ENCODE measurements around the gene ADO.
A peak's percentile ranks its signal among the peaks of the same experiment; 100 is the strongest.

Gene ADO

DNA sequence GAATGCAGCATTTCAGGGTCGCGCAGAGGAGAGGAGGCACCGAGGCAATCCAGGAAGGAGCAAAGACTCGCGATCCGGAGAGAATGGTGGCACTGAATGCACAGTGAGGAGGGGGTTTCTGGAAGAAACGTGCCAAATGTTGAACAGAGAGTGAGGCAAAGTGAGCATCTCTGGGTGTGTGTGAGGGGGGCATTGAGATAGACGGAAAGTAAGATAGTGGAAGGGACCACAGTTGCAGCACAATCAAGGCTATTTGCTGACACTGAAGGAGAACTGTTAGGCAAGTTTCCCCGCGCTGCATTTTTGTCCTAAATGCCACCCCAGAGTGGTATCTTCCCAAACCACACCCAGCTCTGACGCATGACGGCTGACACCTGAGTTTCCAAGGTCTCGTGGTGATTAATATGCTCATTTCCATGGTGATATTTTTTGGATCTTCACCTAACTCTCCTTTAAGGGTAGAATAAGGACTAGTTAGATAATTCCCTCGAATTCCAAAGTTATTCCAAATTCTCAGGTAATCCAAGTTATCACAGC, 14.4 kb upstream of the ADO start:
- DNase-seq, result no peak

DNA sequence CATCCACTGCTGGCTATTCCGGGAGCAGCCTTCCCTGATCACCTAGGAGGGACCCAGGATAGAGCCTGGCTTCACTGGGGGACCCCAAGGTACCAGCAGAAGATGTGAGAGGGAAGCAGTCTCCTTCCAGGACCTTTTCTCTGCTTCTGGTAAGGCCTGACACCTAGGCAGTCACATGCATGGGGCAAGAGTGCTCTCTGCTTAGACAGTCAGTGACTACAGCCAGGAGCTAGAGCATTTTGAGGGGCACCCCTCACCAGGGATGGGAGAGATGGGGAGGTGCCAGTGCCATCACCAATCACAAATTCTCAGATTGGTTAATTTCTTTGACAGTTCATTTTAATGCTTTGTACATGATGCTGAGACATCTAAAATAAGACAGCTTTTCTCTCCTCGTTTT, 13.9 kb upstream of the ADO start:
- no peak for DNase-seq

DNA sequence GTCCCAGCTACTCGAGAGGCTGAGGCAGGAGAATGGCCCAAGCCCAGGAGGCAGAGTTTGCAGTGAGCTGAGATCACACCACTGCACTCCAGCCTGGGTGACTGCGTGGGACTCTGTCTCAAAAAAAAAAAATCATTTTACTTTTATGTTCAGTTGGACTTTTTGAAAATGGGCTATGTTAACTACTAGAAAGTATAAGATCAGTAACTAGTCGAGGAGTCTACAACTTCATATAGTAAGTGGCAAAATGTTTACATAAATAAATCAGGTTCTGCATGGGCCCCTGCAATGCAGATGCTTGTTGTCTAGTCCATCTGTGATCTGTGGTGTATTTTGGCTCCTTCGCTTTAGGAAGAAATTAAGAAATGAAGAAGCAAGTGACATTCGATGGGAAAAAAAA, 12.3 kb upstream of the ADO start:
- no peak for DNase-seq

DNA sequence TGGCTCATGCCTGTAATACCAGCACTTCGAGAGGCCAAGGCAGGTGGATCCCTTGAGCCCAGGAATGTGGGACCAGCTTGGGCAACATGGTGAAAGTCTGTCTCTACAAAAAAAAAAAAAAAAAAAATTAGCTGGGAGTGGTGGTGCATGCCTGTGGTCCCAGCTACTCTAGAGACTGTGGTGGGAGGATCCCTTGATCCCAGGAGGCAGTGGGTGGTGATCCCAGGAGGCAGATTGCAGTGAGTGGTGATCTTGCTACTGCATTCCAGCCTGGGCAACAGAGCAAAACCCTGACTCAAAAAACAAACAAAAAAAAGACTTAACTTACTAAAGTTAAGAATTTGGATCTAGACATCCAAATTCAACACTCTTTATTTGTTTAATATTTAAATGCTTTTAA, 10.2 kb upstream of the ADO start:
- no peak for DNase-seq

DNA sequence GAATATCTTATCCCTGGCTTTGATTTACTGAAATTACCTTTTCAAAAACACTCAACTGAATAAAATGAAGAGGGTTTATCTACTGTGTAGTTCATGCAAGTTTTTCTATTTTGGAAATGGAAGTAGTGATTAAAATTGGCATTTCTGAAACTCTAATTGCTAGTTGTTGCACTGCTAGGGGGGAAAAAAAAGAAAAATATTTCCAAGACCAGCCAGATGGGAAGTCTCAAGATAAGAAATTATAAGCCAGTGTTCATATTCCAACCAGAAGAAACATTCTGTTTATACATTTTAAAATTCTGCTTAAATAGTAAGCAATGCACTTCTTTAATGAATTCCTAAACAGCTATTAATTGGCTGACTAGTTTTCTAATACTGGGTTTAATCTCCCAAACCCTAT, 9.4 kb upstream of the ADO start:
- no peak for DNase-seq

DNA sequence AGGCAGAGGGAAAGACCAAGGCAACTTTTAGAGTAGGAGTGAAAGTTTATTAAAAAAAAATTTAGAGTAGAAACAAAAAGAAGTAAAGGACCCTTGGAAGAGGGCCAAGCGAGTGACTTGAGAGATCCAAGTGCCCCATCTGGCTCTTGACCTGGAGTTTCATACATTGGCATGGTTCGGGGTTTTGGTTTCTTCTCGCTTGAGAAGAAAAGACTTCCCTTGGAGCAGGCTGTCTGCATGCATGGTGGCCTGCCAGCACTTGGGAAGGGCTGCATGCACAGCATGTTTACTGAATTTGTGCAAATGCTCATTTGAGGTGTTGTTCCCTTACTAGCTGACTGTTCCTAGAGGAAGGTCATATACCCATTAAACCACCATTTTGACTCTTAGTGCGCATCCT, 8.8 kb upstream of the ADO start:
- DNase-seq, result no peak

DNA sequence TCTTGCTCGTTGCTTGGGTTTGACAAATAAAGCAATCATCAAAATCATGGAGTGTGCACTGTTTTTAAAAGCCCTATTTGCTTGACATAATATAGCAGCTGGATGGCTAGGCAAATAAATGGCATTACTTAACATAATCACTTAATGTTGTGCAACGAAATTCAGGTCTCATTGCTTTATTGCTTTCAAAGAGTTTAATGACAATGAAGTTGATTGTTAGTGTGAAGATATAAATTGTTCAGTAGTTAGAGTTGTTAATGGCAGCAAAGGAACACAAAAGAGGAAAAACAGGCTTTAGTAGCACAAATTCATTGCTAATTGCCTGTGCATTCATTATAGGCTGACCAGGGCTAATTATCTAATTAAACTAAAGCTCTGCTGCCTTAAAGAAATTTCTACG, 7.6 kb upstream of the ADO start:
- no peak for DNase-seq

DNA sequence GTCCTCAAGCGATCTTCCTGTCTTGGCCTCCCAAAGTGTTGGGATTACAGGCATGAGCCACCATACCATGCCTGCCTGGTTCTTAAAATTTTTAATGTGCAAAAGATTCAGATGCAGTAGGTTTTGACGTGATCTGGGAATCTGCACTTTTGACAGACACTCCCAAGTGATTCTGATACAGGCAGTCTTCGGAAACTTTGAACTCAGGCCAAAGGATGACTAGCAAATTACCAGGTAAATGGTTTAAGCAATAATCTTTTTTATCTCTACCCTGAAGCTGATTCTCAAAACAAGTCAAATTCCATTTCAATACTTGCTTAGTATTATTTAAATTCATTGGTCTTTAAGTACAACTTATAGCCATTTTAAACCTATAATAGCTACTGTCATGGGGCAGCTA, 2.6 kb upstream of the ADO start:
- DNase-seq, result no peak

DNA sequence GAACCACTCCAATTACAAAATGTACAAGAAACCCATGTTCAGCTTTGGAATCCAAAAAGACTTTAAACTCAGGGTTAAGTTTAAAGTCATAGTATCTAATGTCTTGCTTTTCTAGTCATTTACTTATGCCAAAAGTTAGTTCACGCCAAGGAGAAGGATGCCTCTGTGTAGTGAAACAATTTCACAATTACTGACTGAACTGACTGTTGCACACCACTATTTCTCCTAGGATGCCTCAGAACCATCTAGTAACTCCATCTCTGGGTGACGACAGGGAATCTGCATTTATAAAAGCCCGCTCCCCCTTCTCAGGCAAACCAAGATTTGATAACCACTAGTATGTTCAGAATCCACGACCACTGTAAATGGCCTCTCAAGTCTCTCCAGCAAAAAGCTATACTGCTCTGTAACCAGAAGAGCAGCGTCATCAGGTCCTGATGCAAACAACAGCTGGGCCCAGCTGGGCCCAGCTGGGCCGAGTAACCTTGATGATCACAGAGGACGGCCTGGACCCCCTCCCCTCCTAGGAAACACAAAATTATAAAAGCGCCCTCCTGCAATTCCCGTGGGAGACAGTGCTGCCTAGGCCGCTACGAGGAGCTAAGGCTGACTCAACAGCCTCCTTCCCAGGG, 680 bp upstream of the ADO start:
- DNase-seq, result no peak

DNA sequence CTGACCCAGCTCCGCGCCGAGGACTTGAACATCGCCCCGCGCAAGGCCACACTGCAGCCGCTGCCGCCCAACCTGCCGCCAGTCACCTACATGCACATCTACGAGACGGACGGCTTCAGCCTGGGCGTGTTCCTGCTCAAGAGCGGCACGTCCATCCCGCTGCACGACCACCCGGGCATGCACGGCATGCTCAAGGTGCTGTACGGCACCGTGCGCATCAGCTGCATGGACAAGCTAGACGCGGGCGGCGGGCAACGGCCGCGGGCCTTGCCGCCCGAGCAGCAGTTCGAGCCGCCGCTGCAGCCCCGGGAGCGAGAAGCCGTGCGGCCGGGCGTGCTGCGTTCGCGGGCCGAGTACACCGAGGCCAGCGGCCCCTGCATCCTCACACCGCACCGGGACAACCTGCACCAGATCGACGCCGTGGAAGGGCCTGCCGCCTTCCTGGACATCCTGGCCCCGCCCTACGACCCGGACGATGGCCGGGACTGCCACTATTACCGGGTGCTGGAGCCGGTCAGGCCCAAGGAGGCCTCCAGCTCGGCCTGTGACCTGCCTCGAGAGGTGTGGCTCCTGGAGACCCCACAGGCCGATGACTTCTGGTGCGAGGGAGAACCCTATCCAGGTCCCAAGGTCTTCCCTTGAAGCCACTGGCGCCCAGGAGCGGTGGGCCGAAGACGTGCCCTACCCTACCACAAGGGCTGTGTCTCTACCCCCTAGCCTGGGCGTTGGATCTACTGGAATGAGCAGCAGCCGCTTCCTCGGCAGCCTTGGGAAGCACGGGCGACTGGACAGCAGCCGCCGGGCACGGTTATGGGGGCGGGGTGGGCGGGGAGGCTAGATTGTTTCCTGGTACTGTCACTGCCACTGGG, 945 bp downstream of the ADO start:
- peak; percentile 88 for DNase-seq

DNA sequence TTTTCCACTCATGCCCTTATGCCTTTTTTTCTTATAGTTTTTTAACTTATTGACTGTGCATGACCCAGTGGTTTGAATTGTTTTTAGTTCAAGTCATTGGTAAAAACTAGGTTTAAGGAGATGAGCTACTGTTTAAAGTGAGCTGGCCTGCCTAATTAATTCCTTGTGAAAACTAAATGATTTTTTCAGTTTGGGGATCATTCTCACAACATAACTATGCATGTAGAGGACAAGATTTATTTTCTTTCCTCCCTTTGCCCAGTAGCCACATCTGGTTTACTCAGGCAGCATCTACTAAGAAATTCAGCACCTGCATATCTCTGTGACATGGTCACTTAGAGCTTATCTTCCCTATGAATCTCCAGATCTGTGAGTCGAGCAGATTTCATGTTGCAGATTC, 1.7 kb downstream of the ADO start:
- DNase-seq, result no peak

DNA sequence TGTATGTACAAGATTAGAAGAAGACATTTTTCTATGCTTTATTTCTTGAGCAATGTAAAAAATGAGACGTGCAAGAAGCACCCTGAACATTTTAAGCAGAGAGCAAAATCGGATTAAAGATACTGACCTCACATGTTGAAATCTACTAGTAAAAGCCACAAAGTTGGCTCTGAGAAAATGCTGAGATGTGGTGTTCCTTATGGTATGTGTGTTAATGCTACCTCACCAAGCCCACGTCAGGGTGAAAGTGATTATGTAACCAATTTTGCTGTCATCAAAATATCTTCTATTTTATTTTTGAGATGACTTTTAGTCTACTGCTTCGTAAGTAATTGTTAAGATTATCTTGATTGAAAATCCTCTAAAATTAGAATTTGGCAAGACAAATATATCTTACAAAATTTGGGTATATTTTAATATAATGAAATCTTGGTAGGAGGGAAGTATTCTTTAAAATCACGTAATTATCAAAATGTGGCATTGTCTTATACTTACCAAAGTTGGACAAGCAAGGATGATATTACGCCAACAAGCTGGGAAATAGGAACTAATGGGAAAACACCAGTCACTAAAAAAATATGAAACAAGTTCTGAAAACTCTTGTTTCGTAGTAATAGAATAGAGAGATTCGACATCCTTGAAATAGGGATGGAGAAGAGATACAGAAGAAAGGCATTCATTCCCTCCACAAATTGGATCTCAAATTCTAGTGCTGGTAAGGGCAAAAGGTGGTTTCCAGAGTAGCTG, 5.8 kb downstream of the ADO start:
- DNase-seq, result no peak

DNA sequence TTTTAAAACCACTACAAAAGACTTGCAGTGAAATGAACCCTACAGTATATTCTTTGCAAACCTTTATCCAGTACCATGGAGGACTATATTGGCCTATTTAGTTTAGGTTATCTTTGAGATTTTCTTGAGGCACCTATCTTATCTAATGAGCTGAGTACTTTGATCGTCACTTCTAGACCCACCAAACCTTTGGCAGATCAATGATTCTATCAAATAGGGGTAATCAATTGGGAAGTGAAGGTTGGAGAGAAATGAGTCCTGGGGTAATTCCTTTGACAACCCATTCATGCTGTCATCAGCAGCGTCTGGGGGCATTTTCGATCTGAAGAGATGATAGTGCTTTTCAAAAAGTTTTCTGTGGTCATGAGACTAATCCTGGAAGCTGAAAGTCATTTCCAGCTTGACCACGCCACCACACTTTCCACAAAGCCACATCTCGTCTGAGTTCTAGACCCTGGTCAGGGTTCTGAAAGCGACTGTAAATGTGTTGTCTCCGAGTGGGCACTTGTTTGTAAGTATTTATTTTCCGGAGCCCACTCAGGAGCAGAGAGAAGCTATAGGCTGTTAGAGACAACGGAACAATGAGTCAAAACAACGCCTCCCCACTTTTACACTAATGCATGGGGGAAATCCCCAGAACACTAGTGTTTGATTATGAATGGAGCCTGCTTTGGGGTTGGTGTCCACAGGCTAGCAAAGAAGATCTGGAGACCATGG, 6.8 kb downstream of the ADO start:
- no peak for DNase-seq

DNA sequence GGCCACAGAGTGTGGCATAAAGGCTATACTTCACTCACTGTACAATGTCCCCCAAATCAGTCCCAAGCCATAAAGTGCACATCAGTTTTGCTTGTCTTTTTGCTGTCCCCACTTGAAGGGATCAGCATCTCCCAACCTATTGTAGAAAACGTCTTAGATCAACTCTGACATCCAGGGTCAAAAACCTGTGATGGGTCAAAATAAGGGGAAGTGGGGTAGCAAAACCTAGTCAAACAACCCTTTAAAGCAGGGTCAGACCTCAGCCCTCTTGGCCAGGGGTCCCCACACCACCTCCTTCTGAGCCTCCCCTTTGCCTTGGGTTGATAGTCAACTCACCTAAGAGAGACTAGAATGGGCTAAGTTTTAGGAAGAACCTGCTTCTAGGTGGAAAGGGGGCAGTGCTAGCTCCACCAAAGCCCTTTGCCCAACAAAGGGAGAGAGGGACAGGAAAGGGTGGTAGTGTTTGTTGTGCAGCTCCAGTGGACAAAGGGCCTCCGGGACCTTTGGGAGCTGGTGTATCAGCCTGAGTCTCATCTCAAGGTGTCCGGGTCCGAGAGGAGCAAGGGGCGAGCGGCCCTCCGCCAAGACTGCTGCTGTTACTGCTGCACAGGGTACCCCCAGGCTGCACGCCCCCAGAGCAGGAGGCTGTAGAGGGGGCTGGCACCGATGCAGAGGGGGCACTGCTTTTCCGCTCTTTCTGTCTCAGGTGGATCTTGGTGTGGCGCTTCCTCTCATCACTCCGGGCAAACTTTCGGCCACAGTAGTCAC, 8.3 kb downstream of the ADO start:
- no peak for DNase-seq

DNA sequence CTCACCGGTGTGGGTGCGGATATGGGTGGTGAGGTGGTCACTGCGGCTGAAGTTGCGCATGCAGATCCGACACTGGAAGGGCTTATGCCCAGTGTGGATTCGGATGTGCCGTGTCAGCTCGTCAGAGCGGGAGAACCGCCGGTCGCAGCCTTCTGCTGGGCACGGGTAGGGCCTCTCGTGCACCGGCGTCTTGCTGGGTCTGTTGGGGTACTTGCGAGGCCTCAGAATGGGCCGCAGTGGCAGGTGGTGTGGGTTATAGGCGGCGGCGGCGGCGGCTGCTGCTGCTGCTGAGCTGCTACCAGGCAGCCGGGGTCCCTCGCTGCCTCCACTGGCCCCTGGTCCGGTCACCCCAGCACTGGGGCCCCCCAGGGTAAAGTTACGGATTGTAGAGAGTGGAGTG, 8.9 kb downstream of the ADO start:
- DNase-seq, result no peak

DNA sequence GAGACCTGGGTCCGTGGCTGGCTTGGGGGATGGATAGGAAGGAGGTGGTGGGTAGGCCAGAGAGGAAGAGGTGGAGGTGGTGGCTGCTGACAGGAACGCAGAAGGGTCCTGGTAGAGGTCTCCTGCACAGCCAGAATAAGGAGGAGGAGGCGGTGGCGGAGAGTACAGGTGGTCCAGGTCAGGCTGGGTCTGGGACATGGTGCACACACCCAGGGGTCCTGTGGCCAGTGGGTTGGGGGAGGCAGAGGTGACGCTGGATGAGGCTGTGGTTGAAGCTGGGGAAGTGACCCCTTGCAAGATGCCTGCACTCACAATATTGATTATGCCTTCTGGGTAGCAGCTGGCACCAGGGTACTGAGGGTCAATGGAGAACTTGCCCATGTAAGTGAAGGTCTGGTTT, 9.5 kb downstream of the ADO start:
- DNase-seq, result no peak

DNA sequence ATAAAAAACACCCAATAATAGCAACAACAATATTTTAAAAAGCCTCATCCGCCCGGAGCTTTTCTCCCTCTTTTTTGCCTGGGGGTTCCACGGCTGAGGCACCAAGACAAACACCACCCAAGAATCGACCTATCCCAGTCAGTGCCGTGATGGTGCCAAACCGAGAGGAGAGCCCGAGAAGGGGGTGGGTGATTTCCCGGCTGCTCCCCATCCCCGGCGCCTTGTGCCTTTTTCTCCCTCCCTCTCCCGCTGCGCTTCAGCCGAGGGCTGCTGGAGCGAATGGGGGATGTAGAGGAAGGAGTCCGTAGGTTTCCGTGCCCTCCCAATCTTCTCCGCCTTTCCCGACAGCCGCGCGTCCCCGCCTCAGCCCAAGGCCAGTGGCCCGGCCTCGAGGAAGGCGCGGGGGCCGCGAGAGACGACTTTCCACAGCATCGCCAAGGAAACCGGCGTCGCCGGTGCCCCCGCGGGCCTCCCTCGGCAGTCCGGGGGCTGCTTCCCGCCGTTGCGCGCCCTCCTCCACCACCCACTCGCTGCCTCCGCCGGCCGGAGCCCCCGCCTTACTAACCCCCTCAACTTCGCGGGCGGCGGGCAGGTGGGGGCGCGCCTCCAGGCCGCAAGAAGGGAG, 10.3 kb downstream of the ADO start:
- DNase-seq, result no peak

DNA sequence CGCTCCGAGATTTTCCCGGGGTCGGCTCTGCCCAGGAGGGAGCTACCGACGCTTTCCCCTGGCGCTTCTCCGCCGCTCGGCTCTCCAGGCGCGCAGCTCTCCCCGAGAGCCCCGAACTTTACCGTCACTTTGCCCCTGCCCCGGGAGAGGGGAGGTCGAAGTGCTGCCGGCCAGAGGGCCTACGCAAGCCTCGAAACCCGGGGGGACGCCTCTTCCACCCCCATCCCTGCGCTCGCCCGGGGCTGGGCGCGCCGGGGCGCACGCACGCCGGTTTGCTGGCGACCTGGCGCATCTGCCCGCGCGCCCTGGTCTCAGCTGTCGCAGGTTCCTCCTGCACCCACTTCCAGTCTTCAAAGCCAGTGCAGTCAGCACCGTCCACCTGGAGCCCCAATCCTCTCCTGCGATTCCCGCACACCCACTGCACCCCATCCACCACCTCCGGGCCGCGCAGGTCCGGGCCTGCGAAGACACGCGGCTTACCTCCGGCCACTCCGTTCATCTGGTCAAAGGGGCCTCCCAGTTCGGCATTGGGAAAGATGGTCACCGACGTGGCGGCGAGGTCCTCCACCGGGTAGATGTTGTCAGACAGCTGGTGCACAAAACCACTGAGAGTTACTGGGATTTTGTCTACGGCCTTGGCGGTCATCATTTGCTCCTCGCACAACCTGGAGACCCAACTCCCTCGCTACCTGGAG, 11.0 kb downstream of the ADO start:
- DNase-seq, result peak; percentile 84

DNA sequence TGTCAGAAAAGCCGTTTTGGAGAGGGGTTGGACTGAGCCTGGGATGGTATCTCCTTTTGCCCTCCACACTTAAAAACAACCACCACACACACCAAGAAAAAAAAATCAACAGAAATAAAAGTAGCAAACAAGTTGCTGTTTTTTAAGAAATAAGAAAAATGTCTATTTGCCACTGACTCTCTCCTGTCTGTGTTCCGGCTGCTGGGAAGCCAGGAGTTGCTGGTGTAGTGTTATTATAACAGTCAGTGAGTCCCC, 11.5 kb downstream of the ADO start:
- DNase-seq, result no peak

DNA sequence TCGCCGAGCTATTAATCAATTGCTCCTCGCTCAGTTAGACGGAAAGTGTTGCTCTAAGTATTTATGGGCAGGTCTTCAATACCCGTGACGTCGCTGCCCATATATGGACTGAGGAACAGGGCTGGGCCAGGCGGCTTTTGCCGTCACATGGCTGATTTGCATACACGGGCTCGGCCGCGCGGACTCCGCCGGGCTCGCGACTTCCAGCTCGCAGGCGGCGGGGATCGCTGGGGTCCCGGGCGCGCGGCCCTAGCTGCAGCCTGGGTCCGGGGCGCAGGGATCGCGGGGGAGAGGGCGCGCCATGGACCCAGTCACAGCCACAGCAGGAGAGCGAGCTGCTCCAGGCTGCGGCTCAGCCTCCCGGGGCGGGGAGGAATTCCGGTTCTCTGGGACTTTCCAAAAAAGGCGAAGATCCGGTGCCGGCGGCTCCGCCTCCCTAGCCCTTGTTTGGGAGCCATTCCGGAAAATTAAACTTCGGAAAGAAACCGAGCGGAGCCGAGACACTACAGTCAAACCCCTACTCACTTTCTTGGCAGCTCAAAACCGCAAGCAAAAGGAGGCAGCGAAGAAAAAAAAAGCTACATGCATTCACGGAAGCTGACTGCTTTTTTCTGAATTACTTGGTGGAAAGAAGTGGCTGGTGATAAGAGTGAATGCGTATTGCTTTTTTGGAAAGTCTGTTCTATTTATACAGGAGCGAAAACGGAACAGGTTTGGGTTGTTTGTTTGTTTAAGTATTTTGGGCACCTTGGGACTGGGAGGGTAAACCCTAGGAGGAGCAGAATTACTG, 12.0 kb downstream of the ADO start, which contains the start of gene EGR2:
Gene EGR2 (minus strand): TSS at position 36 of the 790 bp plus-strand sequence. CDS start 337 bp downstream, outside the sequence.
- DNase-seq, result peak; percentile 99

Measured in right kidney (tissue), 1 donor.